K562 (cell line): ENCODE data around the gene CAPZA1. TPM values are rescaled to one million over a fixed set of nuclear protein-coding genes. Genes with fewer than 3 reads are reported as not detected.

ENCODE experiments used
- ATAC-seq: fragments of 200-7000 bp; cut with Tn5 transposase; 3 replicates; pipeline ENCODE4 v1.9.1; 2020; ENCODE audit warnings: moderate library complexity
- BruUV-seq: library from RNA; stranded (reverse); fragments of 400-500 nt; replicated peaks from 2 replicates; lab custom pipeline; 2021; lab: Mats Ljungman, UMichigan
- CTCF ChIA-PET: fragments of 300-600 bp; formaldehyde crosslinking; extraction: SDS; loops from one replicate; lab custom pipeline; 2021; ENCODE audit warnings: low intra/inter-chr PET ratio; lab: Yijun Ruan, JAX
- POLR2A ChIA-PET: fragments of 300-600, 350-650 bp; sonication (Branson Sonifier 250); formaldehyde crosslinking; extraction: SDS; loops from one replicate; lab custom pipeline; 2021; ENCODE audit warnings: antibody characterized with exemption, inconsistent platforms; lab: Yijun Ruan, JAX
- DNase-seq, 4 experiments: peaks; one replicate each; pipeline versions ENCODE4 v3.0.0 to v3.0.0-alpha.2; 2011 to 2018; ENCODE audit warnings: low spot score in 3 of 4, mixed read lengths in 3 of 4; ENCODE audit errors: extremely low read depth in 1 of 4
- FAIRE-seq: peaks from 2 replicates; lab custom pipeline; 2011; peaks lifted over from hg19 to GRCh38; lab: Jason Lieb, UNC
- H2AFZ ChIP-seq: 2 replicates; pipeline ENCODE4 v1.6.0; 2011; ENCODE audit warnings: low read depth, low read length, control low read depth, inconsistent platforms
- H3K27ac ChIP-seq: fragments of 200-600 bp; 3 replicates; pipeline ENCODE4 v1.8.0; 2011; ENCODE audit warnings: low read depth, mild to moderate bottlenecking, control low read depth, inconsistent platforms, low read length, moderate library complexity, mixed read lengths; ENCODE audit errors: extremely low read depth
- H3K27me3 ChIP-seq, 2 experiments: fragments of 300-600 bp in 1 of 2; 2 replicates in 1 of 2; 3 replicates in 1 of 2; pipeline versions ENCODE4 v1.6.0 to v1.8.0; 2011; ENCODE audit warnings: inconsistent platforms in 2 of 2, low read length in 2 of 2, mild to moderate bottlenecking in 1 of 2, mixed read lengths in 1 of 2, moderate library complexity in 1 of 2; ENCODE audit not compliant: control insufficient read depth in 2 of 2, insufficient read depth in 2 of 2
- H3K36me3 ChIP-seq: fragments of 300-600 bp; 3 replicates; pipeline ENCODE4 v1.8.0; 2011; ENCODE audit warnings: mild to moderate bottlenecking, low read length, inconsistent platforms; ENCODE audit not compliant: control insufficient read depth, insufficient read depth
- H3K4me1 ChIP-seq, 2 experiments: fragments of 200-600 bp in 1 of 2; replicated peaks in 1 of 2; 2 replicates in 1 of 2; 3 replicates in 1 of 2; pipeline versions ENCODE4 v1.5.1 to v1.8.0; 2011; ENCODE audit warnings: inconsistent platforms in 2 of 2, low read length in 2 of 2, mild to moderate bottlenecking in 1 of 2, mixed read lengths in 1 of 2, moderate library complexity in 1 of 2; ENCODE audit not compliant: control insufficient read depth in 2 of 2, insufficient read depth in 2 of 2
- H3K4me2 ChIP-seq: 2 replicates; pipeline ENCODE4 v1.6.1; 2011; ENCODE audit warnings: low read length, control low read depth, inconsistent platforms, mixed read lengths; ENCODE audit not compliant: insufficient read depth
- H3K4me3 ChIP-seq: fragments of 200-600 bp; sonication (generic), shearing (Covaris generic); 2 replicates; pipeline ENCODE4 v1.5.1; 2016; ENCODE audit warnings: control low read depth, inconsistent platforms
- H3K79me2 ChIP-seq: fragments of 200-600 bp; 3 replicates; pipeline ENCODE4 v1.8.0; 2011; ENCODE audit warnings: low read length, inconsistent platforms; ENCODE audit not compliant: control insufficient read depth, insufficient read depth
- H3K9ac ChIP-seq, 2 experiments: 2 replicates each; pipeline versions ENCODE4 v1.6.0 to v1.6.1; 2011; ENCODE audit warnings: low read depth in 2 of 2, low read length in 2 of 2, control low read depth in 1 of 2, inconsistent platforms in 1 of 2, mild to moderate bottlenecking in 1 of 2, mixed read lengths in 1 of 2; ENCODE audit not compliant: insufficient read depth in 1 of 2
- H3K9me1 ChIP-seq: one replicate; pipeline ENCODE4 v1.6.0; 2011; ENCODE audit warnings: inconsistent platforms, mild to moderate bottlenecking, low read length, moderate library complexity; ENCODE audit not compliant: control insufficient read depth, insufficient read depth
- H3K9me3 ChIP-seq: replicated peaks from 2 replicates; pipeline ENCODE4 v1.5.1; 2011; ENCODE audit warnings: low read depth, low read length, inconsistent platforms; ENCODE audit not compliant: control insufficient read depth, insufficient read depth
- H4K20me1 ChIP-seq: replicated peaks from 2 replicates; pipeline ENCODE4 v1.6.1; 2011; ENCODE audit warnings: low read length, inconsistent platforms, mixed read lengths; ENCODE audit not compliant: control insufficient read depth, insufficient read depth
- BRD9 ChIP-seq: fragments of 450-650 bp; IDR thresholded peaks from 2 replicates; pipeline ENCODE4 v1.6.1; 2018; ENCODE audit warnings: low read depth; ENCODE audit not compliant: partially characterized antibody
- ELK3 ChIP-seq: fragments of 450-650 bp; formaldehyde crosslinking; IDR thresholded peaks from 2 replicates; pipeline ENCODE4 v1.4.0; 2020; ENCODE audit warnings: mild to moderate bottlenecking
- ESRRA ChIP-seq: fragments of 450-650 bp; IDR thresholded peaks from 2 replicates; pipeline ENCODE4 v1.6.1; 2014; ENCODE audit warnings: low read depth, mild to moderate bottlenecking, moderate library complexity, borderline replicate concordance
- MLLT1 ChIP-seq, 2 experiments: fragments of 450-650 bp; IDR thresholded peaks; 2 replicates each; pipeline ENCODE4 v1.6.1; 2016
- PRMT5 ChIP-seq: sonication (generic); formaldehyde crosslinking; IDR thresholded peaks from 2 replicates; pipeline ENCODE4 v1.5.0; 2020; ENCODE audit warnings: missing genetic modification reagents
- ZBTB33 ChIP-seq: sonication (generic); formaldehyde crosslinking; IDR thresholded peaks from 2 replicates; pipeline ENCODE4 v1.8.1; 2023; ENCODE audit warnings: mild to moderate bottlenecking, missing genetic modification reagents
- ZNF609 ChIP-seq: sonication (generic); formaldehyde crosslinking; IDR thresholded peaks from 2 replicates; pipeline ENCODE4 v1.8.1; 2023; ENCODE audit warnings: missing genetic modification reagents, mild to moderate bottlenecking, borderline replicate concordance
- WGBS: fragments of 100-300 bp; shearing (Covaris generic); methylation state at CpG from one replicate; pipeline ENCODE4 v1.1.6; 2016; ENCODE audit warnings: low coverage, mixed read lengths; ENCODE audit not compliant: insufficient coverage; ENCODE audit errors: missing lambda C conversion rate; 5-methylcytosine and 5-hydroxymethylcytosine counted together
- in situ Hi-C: fragments of 300-500 bp; cut with MboI; formaldehyde crosslinking; loops from 4 replicates; pipeline ENCODE4 v1.15.0; 2018; ENCODE audit warnings: inconsistent platforms, mixed read lengths
- intact Hi-C: fragments of 100-400 bp; cut with micrococcal nuclease; formaldehyde crosslinking; loops from 2 replicates; pipeline ENCODE4 v1.14.2; 2022
- polyA plus RNA-seq, 8 experiments: library from polyadenylated mRNA; depleted of rRNA in 4 of 8; stranded (reverse) in 5 of 8; unstranded in 3 of 8; fragments of >200 nt; fragmentation: Nextera tagmentation in 2 of 8; fragmentation: Illumina TruSeq in 1 of 8; extraction: Ambion mirVana in 2 of 8; extraction: Trizol in 1 of 8; gene quantifications; 2 replicates each; pipeline versions ENCODE4 v1.2.1 to v1.2.3, GENCODE V29; 2011 to 2014; ENCODE audit warnings: inconsistent platforms in 1 of 8, missing spikeins in 1 of 8
- total RNA-seq, 7 experiments: library from RNA; depleted of rRNA in 6 of 7; stranded (reverse); fragments of >200 nt in 6 of 7; fragmentation: Illumina TruSeq in 2 of 7; extraction: Trizol in 2 of 7; gene quantifications; 2 replicates each; pipeline versions ENCODE4 v1.2.1 to v1.2.3, GENCODE V29; 2011 to 2021; ENCODE audit warnings: low replicate concordance in 1 of 7

The CAPZA1 gene
- total and polyA plus RNA-seq, 9 of the 15 experiments (the other 6 are each of a cell fraction or from before 2014, with no cell fraction given), result 237 to 1,020 (median 306) TPM

GRCh38 chr1:112674440-112674985 is 54.9 kb downstream of the CAPZA1 start, which contains the start of gene MOV10:
TSS of gene MOV10 (plus strand) at chr1:112674659. CDS start at chr1:112674913, 254 bp downstream.
- in situ Hi-C loops (no loop called here), intact Hi-C loops (no loop called here)
- peak; percentile 79 for ATAC-seq
- ChIA-PET POLR2A (interaction anchor here (0.6 to 7.3 kb wide), 13 partner anchors 9 to 398 kb away, joined by 3 to 104 read pairs (median 6); partner anchors contain the start of gene LRIG2), CTCF (interaction anchor here (0.7 kb wide), 1 partner anchor 16 kb away, joined by 3 read pairs; no protein-coding TSS in a partner anchor)
- TSS peak; percentile 73 for BruUV-seq
- FAIRE-seq, result peak; percentile 75
- peaks cover 18 to 42% of the 10 kb centered on the region in 2 experiments for H3K4me1 ChIP-seq
- DNase-seq, result peak; percentile 85 to 92 (median 90)
- peak within 1 kb of the TSS; percentile 89 for H2AFZ ChIP-seq
- H3K9me1 ChIP-seq, result no peaks in the 10 kb centered on the region
- peak within 1 kb of the TSS; percentile 87 to 98 for H3K9ac ChIP-seq
- H3K4me2 ChIP-seq, result peak within 1 kb of the TSS; percentile 85
- peak within 1 kb of the TSS; percentile 71 for H3K4me3 ChIP-seq
- WGBS, result under 1% methylated on average over 27 of the region's 30 CpGs
- peaks cover 50% of the 10 kb centered on the region for H3K79me2 ChIP-seq
- no peaks in the 10 kb centered on the region for H3K9me3 ChIP-seq
- H3K27me3 ChIP-seq, result no peaks in the 10 kb centered on the region
- peak within 1 kb of the TSS; percentile 86 for H3K27ac ChIP-seq
- H3K36me3 ChIP-seq, result peaks cover 46% of the 10 kb centered on the region
- no peaks in the 10 kb centered on the region for H4K20me1 ChIP-seq
- TF ChIP-seq ESRRA, result 0 out of 2 replicates have a peak, but pooled peaks have one; percentile 9
- TF ChIP-seq MLLT1 (IDR thresholded peaks at IDR 0.05), result peak; percentile 79 to 84; a peak in 3 of 4 replicates
- 0 out of 2 replicates have a peak, but pooled peaks have one; percentile 59 for TF ChIP-seq ZNF609
- no peak for TF ChIP-seq PRMT5 (CRISPR knock-in tag)
- no peak for TF ChIP-seq ZBTB33 (CRISPR knock-in tag)
- peak; percentile 88 for TF ChIP-seq BRD9
- peak; percentile 48; the same call in 1 of the 2 replicates for TF ChIP-seq ELK3 (CRISPR knock-in tag)
